Measurements from ENCODE around the gene MDGA2.

- no peak for TF ChIP-seq CTCF (IDR thresholded peaks at IDR 0.05)
- no peak for TF ChIP-seq POLR2A (IDR thresholded peaks at IDR 0.05)
Observed at GRCh38 chr14:47302121-47302520, 373.3 kb downstream of the MDGA2 start.

All from uterus (tissue), 2 donors.